Tibial nerve (tissue), 4 donors: Measurements from ENCODE around the gene SORCS3. TPM values are rescaled to one million over a fixed set of nuclear protein-coding genes. Genes with fewer than 3 reads are reported as not detected.

Experiments
- DNase-seq, 2 donors: peaks; one replicate each; pipeline ENCODE4 v3.0.0-alpha.2; 2019; ENCODE audit warnings: low spot score in 2 of 2
- H3K27ac ChIP-seq, 4 donors: fragments of 200-600 bp; sonication (generic) in 3 of 4; one replicate each; pipeline ENCODE4 v1.5.1; 2017 to 2019; ENCODE audit warnings: mild to moderate bottlenecking in 1 of 4
- H3K27me3 ChIP-seq, 2 donors: fragments of 200-600 bp; sonication (generic) in 1 of 2; one replicate each; pipeline versions ENCODE4 v1.5.1 to v1.6.0; 2017 to 2019
- H3K36me3 ChIP-seq, 3 donors: fragments of 200-600 bp; sonication (generic); one replicate each; pipeline ENCODE4 v1.5.1; 2018 to 2019
- H3K4me1 ChIP-seq, 4 donors: fragments of 200-600 bp; sonication (generic) in 3 of 4; one replicate each; pipeline ENCODE4 v1.5.1; 2017 to 2019
- H3K4me3 ChIP-seq, 4 donors: fragments of 200-600 bp; sonication (generic) in 3 of 4; one replicate each; pipeline ENCODE4 v1.5.1; 2017 to 2019; ENCODE audit warnings: mild to moderate bottlenecking in 1 of 4, moderate library complexity in 1 of 4
- H3K9me3 ChIP-seq, 4 donors: fragments of 200-600 bp; sonication (generic) in 3 of 4; one replicate each; pipeline ENCODE4 v1.5.1; 2017 to 2019
- CTCF ChIP-seq, 5 experiments: fragments of 200-600 bp in 3 of 5; fragments of 450-650 bp in 2 of 5; sonication (generic) in 3 of 5; IDR thresholded peaks; one replicate each; pipeline ENCODE4 v1.5.1; 2016 to 2019; ENCODE audit warnings: antibody characterized with exemption in 5 of 5, mild to moderate bottlenecking in 3 of 5, moderate library complexity in 2 of 5
- EP300 ChIP-seq, 2 donors: sonication (generic); formaldehyde crosslinking; IDR thresholded peaks; one replicate each; pipeline ENCODE4 v1.6.1; 2017; ENCODE audit warnings: antibody characterized with exemption in 2 of 2, mild to moderate bottlenecking in 1 of 2
- POLR2A ChIP-seq, 2 donors: fragments of 450-650 bp; IDR thresholded peaks; one replicate each; pipeline ENCODE4 v1.6.1; 2017; ENCODE audit warnings: antibody characterized with exemption in 2 of 2, mild to moderate bottlenecking in 2 of 2, moderate library complexity in 2 of 2
- WGBS, 2 donors: methylation state at CpG; one replicate each; pipeline ENCODE4 v1.1.5; 2018; 5-methylcytosine and 5-hydroxymethylcytosine counted together
- total RNA-seq, 4 donors: library from RNA; depleted of rRNA; stranded (reverse); fragments of >200 nt; gene quantifications; one replicate each; pipeline ENCODE4 v1.1.0, GENCODE V29; 2016

Gene SORCS3
- total RNA-seq, 4 donors from 2014 or later = 1.8 to 3.9 (median 3.2) TPM

GRCh38 chr10:105181626-105182025, 540.5 kb downstream of the SORCS3 start:
- Histone ChIP-seq H3K27ac (no peak overlapping the region), H3K9me3 (no peaks in the 10 kb centered on the region), H3K27me3 (no peaks in the 10 kb centered on the region), H3K4me3 (no peak overlapping the region), H3K36me3 (no peaks in the 10 kb centered on the region), H3K4me1 (no peaks in the 10 kb centered on the region)
- TF ChIP-seq POLR2A (IDR thresholded peaks at IDR 0.05) = no peak
- TF ChIP-seq EP300 (IDR thresholded peaks at IDR 0.05) = no peak
- no peak for TF ChIP-seq CTCF (IDR thresholded peaks at IDR 0.05)
- no peak for DNase-seq

- no peak for TF ChIP-seq CTCF (IDR thresholded peaks at IDR 0.05)
- no peak for TF ChIP-seq EP300 (IDR thresholded peaks at IDR 0.05)
- no peak for TF ChIP-seq POLR2A (IDR thresholded peaks at IDR 0.05)
- Histone ChIP-seq H3K27me3 (no peaks in the 10 kb centered on the region), H3K4me3 (no peak overlapping the region), H3K4me1 (no peaks in the 10 kb centered on the region), H3K27ac (no peak overlapping the region), H3K36me3 (no peaks in the 10 kb centered on the region), H3K9me3 (no peaks in the 10 kb centered on the region)
- no peak for DNase-seq
- WGBS, 2 donors = 82 to 90% methylated on average over 4 of the region's 4 CpGs
Measured at GRCh38 chr10:105183536-105183935, 542.4 kb downstream of the SORCS3 start.

GRCh38 chr10:105185161-105185560, 544.1 kb downstream of the SORCS3 start:
- 68 to 73% methylated on average over 4 of the region's 4 CpGs for WGBS, 2 donors
- TF ChIP-seq CTCF (IDR thresholded peaks at IDR 0.05) (no peak), EP300 (IDR thresholded peaks at IDR 0.05) (no peak), POLR2A (IDR thresholded peaks at IDR 0.05) (no peak)

GRCh38 chr10:105187243-105187642, 546.2 kb downstream of the SORCS3 start:
- Histone ChIP-seq H3K27ac (no peak overlapping the region), H3K4me1 (no peaks in the 10 kb centered on the region), H3K4me3 (no peak overlapping the region), H3K9me3 (no peaks in the 10 kb centered on the region), H3K27me3 (no peaks in the 10 kb centered on the region), H3K36me3 (no peaks in the 10 kb centered on the region)
- no peak for DNase-seq
- no peak for TF ChIP-seq POLR2A (IDR thresholded peaks at IDR 0.05)
- TF ChIP-seq CTCF (IDR thresholded peaks at IDR 0.05) = no peak
- no peak for TF ChIP-seq EP300 (IDR thresholded peaks at IDR 0.05)
- 81 to 94% methylated on average over 3 of the region's 3 CpGs for WGBS, 2 donors

More at GRCh38 chr10:105185161-105185560, 544.1 kb downstream of the SORCS3 start:
- Histone ChIP-seq H3K27me3 (no peaks in the 10 kb centered on the region), H3K4me1 (no peaks in the 10 kb centered on the region), H3K4me3 (no peak overlapping the region), H3K9me3 (no peaks in the 10 kb centered on the region), H3K36me3 (no peaks in the 10 kb centered on the region), H3K27ac (no peak overlapping the region)
- DNase-seq = no peak

GRCh38 chr10:105188737-105189462, 547.8 kb downstream of the SORCS3 start:
- WGBS, 2 donors = 61% methylated on average over 6 of the region's 6 CpGs
- Histone ChIP-seq H3K27me3 (no peaks in the 10 kb centered on the region), H3K9me3 (no peaks in the 10 kb centered on the region), H3K4me3 (no peak overlapping the region), H3K4me1 (no peaks in the 10 kb centered on the region), H3K27ac (no peak overlapping the region), H3K36me3 (no peaks in the 10 kb centered on the region)
- TF ChIP-seq POLR2A (IDR thresholded peaks at IDR 0.05) (no peak), CTCF (IDR thresholded peaks at IDR 0.05) (no peak), EP300 (IDR thresholded peaks at IDR 0.05) (no peak)
- DNase-seq = no peak
